GM12878 (cell line): ENCODE results near the gene SLC28A1.

Source experiments
- NFYA ChIP-seq: IDR thresholded peaks from 2 replicates; pipeline ENCODE4 v1.6.1; 2011; ENCODE audit warnings: low read depth, mild to moderate bottlenecking, low read length, improper control_type of control experiment, borderline replicate concordance
- POLR2AphosphoS5 ChIP-seq: IDR thresholded peaks from 2 replicates; pipeline ENCODE4 v1.6.1; 2011; ENCODE audit warnings: mild to moderate bottlenecking, low read length, inconsistent platforms
- TF ChIP-seq, protein P1 (sequence below), 3 experiments: IDR thresholded peaks in 2 of 3; conservative IDR thresholded peaks in 1 of 3; 2 replicates each; pipeline ENCODE4 v1.5.1; 2011; ENCODE audit warnings: low read depth in 3 of 3, low read length in 3 of 3, mild to moderate bottlenecking in 3 of 3, control low read depth in 2 of 3, moderate library complexity in 2 of 3, inconsistent platforms in 1 of 3, mixed read lengths in 1 of 3; ENCODE audit not compliant: control insufficient read depth in 2 of 3, insufficient read depth in 1 of 3; ENCODE audit errors: extremely low read depth in 1 of 3

DNA sequence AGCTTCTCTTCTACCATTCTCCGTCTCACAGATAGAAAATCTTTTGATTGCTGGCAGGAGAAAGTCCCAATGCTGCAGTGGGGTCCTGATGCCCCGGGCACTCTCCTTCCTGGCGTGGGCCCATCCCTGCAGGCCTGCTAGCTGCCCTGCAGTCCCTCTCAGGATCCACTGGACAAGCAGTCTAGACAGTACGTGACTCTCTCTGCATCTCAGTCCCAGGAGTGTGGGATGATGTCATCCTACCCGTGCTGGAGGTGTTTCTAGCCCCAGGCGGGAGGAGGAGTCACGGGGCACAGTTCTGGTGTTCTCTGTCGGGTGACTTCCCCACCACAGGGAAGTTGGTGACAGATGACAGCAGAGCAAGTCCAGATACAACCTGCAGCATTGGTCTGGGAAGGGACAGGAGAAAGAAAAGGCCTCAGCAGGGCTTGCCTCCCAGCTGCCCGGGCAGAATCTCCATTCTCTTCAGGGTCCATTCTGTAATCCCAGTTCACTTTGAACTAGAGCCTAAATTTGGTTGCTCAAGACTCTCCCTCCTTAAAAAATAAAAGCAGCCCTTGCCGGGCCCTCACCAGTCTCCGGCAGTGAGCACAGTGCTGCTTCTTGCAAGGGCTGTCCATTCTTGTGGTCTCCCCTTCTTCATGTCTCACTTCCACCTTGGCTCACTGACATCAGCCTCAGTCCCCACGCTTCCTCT is 30.6 kb downstream of the SLC28A1 start:
- TF ChIP-seq POLR2AphosphoS5 (no peak), NFYA (no peak)
- TF ChIP-seq, protein P1, sequence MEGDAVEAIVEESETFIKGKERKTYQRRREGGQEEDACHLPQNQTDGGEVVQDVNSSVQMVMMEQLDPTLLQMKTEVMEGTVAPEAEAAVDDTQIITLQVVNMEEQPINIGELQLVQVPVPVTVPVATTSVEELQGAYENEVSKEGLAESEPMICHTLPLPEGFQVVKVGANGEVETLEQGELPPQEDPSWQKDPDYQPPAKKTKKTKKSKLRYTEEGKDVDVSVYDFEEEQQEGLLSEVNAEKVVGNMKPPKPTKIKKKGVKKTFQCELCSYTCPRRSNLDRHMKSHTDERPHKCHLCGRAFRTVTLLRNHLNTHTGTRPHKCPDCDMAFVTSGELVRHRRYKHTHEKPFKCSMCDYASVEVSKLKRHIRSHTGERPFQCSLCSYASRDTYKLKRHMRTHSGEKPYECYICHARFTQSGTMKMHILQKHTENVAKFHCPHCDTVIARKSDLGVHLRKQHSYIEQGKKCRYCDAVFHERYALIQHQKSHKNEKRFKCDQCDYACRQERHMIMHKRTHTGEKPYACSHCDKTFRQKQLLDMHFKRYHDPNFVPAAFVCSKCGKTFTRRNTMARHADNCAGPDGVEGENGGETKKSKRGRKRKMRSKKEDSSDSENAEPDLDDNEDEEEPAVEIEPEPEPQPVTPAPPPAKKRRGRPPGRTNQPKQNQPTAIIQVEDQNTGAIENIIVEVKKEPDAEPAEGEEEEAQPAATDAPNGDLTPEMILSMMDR (IDR thresholded peaks at IDR 0.05 in 2 of 3, conservative IDR thresholded peaks at IDR 0.05 in 1 of 3; ENCODE audit: control insufficient read depth in 2 of 3, extremely low read depth in 1 of 3, insufficient read depth in 1 of 3, low read depth in 3 of 3, low read length in 3 of 3): no peak
